NCI-H2196 (cell line): ENCODE results near the gene HCRT.
"Not testable (repeated sequence)": the region's sequence is repeated elsewhere in the genome, so short reads cannot be mapped to it uniquely, and the experiment has no call there.

ENCODE experiments used
- DNase-seq: peaks from one replicate; lab custom pipeline; 2025; ENCODE audit not compliant: unreplicated experiment; lab: John Stamatoyannopoulos, UW

HCRT gene

GRCh38 chr17:42184713-42185620 is at the start of gene HCRT:
Gene HCRT, minus strand, starts transcription at chr17:42185452. Its CDS starts 87 bp downstream, at chr17:42185365.
- DNase-seq = peak; percentile 3

GRCh38 chr17:42233994-42234393 is 48.7 kb upstream of the HCRT start:
- no peak for DNase-seq

- DNase-seq = no peak
These were observed 47.9 kb upstream of the HCRT start for GRCh38 chr17:42233156-42233555.

- no peak for DNase-seq
These were observed 45.0 kb upstream of the HCRT start for GRCh38 chr17:42230225-42230624.

GRCh38 chr17:42227849-42228700 is 42.8 kb upstream of the HCRT start:
- no peak for DNase-seq

DNA sequence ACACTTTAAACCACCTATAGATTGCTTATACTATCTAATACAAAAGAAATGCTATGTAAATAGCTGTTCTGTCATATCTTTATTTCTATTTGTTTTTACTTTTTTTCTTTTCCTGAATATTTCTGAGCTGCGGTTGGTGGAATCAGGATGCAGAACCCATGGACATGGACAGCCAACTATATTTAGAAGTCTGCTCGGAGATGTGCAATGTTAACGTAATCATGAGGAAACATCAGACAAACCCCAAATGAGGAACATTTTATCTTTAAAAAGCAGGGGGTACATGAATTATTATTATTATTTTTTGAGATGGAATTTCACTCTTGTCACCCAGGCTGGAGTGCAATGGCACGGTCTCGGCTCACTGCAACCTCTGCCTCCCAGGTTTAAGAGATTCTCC is 40.4 kb upstream of the HCRT start:
- DNase-seq = no peak

GRCh38 chr17:42224651-42225050 is 39.4 kb upstream of the HCRT start:
- no peak for DNase-seq

- peak; percentile 4 for DNase-seq
These were observed 36.9 kb upstream of the HCRT start for GRCh38 chr17:42221886-42222745.

DNA sequence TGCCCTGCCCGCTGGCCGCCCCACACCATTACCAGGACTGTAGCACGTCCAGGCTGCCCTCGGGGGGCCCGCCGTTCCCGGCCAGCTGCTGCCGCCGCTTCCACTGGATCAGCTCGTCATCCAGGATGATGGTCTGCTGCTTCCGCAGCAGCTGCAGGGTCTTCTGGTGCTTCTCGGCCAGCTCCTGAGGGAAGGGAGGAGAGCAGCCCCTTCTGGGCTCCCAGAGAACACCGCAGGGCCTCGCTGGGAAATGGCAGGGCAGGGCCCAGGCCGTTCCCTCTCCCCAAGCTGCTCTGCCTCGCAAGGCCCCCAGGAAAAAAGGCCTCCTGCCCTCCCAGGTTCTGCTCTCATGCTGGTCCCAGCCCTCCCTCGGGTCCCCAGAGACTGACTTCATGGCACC is 34.0 kb upstream of the HCRT start:
- DNase-seq = not testable (repeated sequence)

GRCh38 chr17:42214156-42214555 is 28.9 kb upstream of the HCRT start:
- no peak for DNase-seq

DNA sequence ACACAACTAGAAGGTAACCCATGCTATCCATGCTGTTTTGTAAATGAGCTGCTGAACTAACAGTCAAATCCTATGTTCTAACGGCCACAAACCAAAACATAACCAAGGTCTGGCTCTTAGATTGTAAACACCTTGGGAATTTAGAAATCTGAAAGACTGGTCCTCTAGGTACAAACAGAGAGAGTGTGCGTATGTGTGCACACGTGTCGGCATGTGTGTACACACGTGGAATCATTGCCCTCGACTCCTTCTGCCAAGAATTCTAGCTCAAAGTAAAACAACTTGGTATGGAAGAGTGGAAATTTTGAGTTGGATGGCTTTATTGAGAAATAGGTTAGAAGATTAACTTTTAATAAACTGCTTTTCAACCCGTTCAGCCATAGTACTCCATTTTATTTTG is 27.1 kb upstream of the HCRT start:
- DNase-seq = no peak

- not testable (repeated sequence) for DNase-seq
These were observed 26.7 kb upstream of the HCRT start for GRCh38 chr17:42211921-42212341.

DNA sequence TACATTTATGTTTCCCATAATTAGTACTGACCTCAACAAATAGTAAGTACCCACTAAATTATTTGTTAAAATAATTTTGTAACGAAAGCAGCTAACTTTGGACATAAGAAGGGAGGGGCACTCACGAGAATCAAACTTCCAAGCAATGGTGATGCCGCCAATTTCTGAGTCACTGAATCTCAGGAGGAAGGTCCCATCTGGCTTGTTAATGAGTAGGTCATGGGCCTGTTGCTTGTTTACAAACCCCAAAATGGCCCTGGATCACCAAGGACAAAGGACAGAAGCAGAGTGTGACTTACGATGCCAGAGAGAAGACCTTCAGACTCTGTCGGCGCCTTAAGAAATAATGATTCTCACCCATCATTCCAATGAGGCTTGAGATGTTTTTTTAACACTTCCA is 24.8 kb upstream of the HCRT start:
- DNase-seq = no peak

DNA sequence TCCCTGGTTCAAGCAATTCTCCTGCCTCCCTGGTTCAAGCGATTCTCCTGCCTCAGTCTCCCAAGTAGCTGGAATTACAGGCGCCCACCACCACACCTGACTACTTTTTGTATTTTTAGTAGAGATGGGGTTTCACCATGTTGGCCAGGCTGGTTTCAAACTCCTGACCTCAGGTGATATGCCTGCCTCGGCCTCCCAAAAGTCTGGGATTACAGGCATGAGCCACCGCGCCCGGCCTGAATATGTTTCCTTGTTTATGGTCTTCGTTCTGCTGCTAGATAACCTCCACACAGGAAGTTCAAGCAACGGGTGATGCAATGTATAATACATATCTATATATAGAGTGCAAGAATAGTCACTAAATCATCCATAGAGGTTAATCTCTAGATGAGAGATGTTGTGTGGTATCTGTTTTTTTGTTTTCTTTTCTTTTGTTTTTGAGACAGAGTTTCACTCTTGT is 20.9 kb upstream of the HCRT start:
- not testable (repeated sequence) for DNase-seq

DNA sequence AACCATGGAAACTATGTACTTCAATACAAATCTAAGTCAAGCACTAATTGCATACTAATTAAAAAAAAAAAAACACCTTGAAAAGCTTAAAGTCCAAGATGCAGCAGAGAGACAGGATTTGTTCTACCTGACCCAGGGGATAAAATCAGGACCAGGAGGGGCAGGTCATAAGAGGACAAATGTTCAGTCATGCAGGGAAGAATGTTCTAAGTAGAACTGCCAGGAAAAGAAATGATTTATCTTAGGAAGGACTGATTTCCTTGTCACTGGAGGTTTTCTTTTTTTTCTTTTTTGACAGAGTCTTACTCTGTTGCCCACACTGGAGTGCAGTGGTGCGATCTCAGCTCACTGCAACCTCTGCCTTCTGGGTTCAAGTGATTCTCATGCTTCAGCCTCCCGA is 18.1 kb upstream of the HCRT start:
- no peak for DNase-seq

- DNase-seq = no peak
These were observed 17.4 kb upstream of the HCRT start for GRCh38 chr17:42202696-42203095.

DNA sequence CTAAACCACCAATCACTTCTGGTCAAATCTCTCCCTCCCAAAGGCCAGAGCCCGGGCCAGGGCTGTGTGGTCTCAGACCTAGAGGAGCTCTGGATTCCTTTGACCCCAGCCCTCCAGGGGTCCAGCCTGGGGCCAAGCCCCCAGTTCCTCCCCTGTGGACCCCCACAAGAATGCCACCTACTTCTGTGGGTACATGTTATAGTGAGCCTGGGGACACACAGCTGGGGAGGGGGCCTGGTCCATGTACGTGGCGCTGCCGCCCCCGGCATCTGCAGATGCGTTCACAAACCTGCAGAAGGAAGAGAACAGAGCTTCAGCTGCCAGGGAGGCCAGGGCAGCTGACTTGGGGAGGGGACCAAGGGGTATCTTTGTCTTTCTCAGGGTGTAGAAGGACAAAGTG is 16.9 kb upstream of the HCRT start:
- no peak for DNase-seq

- no peak for DNase-seq
These were observed 16.2 kb upstream of the HCRT start for GRCh38 chr17:42201458-42201772.

DNA sequence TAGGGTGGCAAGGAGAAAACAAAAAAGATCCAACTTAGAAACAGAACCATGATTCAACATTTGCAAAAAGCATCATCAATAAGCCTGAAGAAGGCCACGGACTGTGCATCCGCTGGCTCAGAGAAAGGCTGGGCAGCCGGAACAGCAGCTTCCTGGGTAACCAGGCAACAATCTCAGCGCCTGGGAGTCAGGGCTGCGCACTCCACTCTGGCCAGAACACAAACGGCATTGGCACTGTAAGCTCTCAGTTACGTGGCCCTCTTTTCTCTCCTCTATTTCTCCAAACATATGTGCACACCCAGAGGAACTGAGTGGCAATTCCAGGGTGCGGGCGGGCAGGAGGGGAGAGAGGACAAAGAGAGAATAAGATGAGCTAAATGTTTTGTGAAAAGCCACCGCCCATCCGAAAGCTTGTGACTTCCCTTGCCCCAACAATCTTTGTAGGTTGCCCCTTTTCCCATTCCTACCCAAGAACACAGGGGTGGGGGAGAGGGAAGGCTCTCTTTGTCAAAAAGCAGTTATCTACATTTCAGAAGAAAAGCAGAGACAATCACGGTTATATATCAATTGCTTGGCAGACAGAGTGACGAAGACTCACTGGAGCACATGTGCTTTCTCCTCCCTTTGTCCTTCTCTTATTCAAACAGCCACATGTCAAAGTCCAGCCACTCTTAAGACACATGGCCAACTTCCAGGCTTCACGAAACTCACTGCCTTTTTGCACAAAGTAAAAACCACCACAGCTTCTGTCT is 15.6 kb upstream of the HCRT start:
- DNase-seq = no peak

GRCh38 chr17:42199416-42200011 is 14.3 kb upstream of the HCRT start:
- DNase-seq = no peak
